GM18511 (cell line): Measurements from ENCODE around the gene TSHR.
A peak's percentile ranks its signal among the peaks of the same experiment; 100 is the strongest.
"Not testable (repeated sequence)": the region's sequence is repeated elsewhere in the genome, so short reads cannot be mapped to it uniquely, and the experiment has no call there.

Experiments used
- ATAC-seq: cut with Tn5 transposase; IDR thresholded peaks from one replicate; pipeline ENCODE4 v1.9.1; 2021; ENCODE audit warnings: mild to moderate bottlenecking, moderate library complexity; ENCODE audit not compliant: unreplicated experiment

TSHR gene

GRCh38 chr14:80948291-80948690 is 7.1 kb upstream of the TSHR start:
- ATAC-seq = no peak

GRCh38 chr14:80951491-80951890 is 3.9 kb upstream of the TSHR start:
- no peak for ATAC-seq

- not testable (repeated sequence) for ATAC-seq
Observed at GRCh38 chr14:80953211-80953610, 2.2 kb upstream of the TSHR start.

- peak; percentile 19 for ATAC-seq
Observed at GRCh38 chr14:80954687-80955299, 628 bp upstream of the TSHR start.

- ATAC-seq = no peak
Observed at GRCh38 chr14:80956102-80956501, 681 bp downstream of the TSHR start.

GRCh38 chr14:80956922-80957321 is 1.5 kb downstream of the TSHR start:
- ATAC-seq = no peak

GRCh38 chr14:80957613-80958012 is 2.2 kb downstream of the TSHR start:
- ATAC-seq = no peak

GRCh38 chr14:80958226-80958625 is 2.8 kb downstream of the TSHR start:
- no peak for ATAC-seq

GRCh38 chr14:80958939-80959338 is 3.5 kb downstream of the TSHR start:
- ATAC-seq = no peak

- ATAC-seq = peak; percentile 99
Observed at GRCh38 chr14:80959496-80959895, 4.1 kb downstream of the TSHR start.

GRCh38 chr14:80965037-80965436 is 9.6 kb downstream of the TSHR start:
- ATAC-seq = no peak

- ATAC-seq = no peak
Observed at GRCh38 chr14:80973931-80974641, 18.7 kb downstream of the TSHR start.

GRCh38 chr14:80974679-80975078 is 19.3 kb downstream of the TSHR start:
- no peak for ATAC-seq

GRCh38 chr14:80977221-80977620 is 21.8 kb downstream of the TSHR start:
- ATAC-seq = no peak

- ATAC-seq = no peak
Observed at GRCh38 chr14:80978403-80978802, 23.0 kb downstream of the TSHR start.

- no peak for ATAC-seq
Observed at GRCh38 chr14:80979951-80980350, 24.5 kb downstream of the TSHR start.

GRCh38 chr14:80981156-80981555 is 25.7 kb downstream of the TSHR start:
- no peak for ATAC-seq

GRCh38 chr14:80981673-80982072 is 26.3 kb downstream of the TSHR start:
- no peak for ATAC-seq

- ATAC-seq = no peak
Observed at GRCh38 chr14:80982711-80983110, 27.3 kb downstream of the TSHR start.

GRCh38 chr14:80987235-80988032 is 32.0 kb downstream of the TSHR start:
- peak; percentile 65 for ATAC-seq

- no peak for ATAC-seq
Observed at GRCh38 chr14:80988192-80988591, 32.8 kb downstream of the TSHR start.
